KMS-11 (cell line): ENCODE measurements around the gene RALGDS.

Experiments used
- H2AFZ ChIP-seq: fragments of 200-600 bp; sonication (generic); 2 replicates; pipeline ENCODE4 v1.6.1; 2016; ENCODE audit warnings: antibody characterized with exemption, mixed run types, low read depth
- H3K27ac ChIP-seq: fragments of 200-600 bp; sonication (generic); 2 replicates; pipeline ENCODE4 v1.6.1; 2016; ENCODE audit warnings: mild to moderate bottlenecking, mixed run types
- H3K27me3 ChIP-seq: fragments of 200-600 bp; sonication (generic); 2 replicates; pipeline ENCODE4 v1.6.1; 2017; ENCODE audit warnings: mild to moderate bottlenecking, low read depth, mixed run types, moderate library complexity; ENCODE audit not compliant: insufficient read depth
- H3K36me3 ChIP-seq: fragments of 200-600 bp; sonication (generic); 2 replicates; pipeline ENCODE4 v1.6.1; 2017; ENCODE audit warnings: mild to moderate bottlenecking, mixed run types; ENCODE audit not compliant: insufficient read depth
- H3K4me1 ChIP-seq: fragments of 200-600 bp; sonication (generic); 2 replicates; pipeline ENCODE4 v1.6.1; 2016; ENCODE audit warnings: mild to moderate bottlenecking, low read depth, mixed run types; ENCODE audit not compliant: poor library complexity, severe bottlenecking
- H3K4me2 ChIP-seq: fragments of 200-600 bp; sonication (generic); 2 replicates; pipeline ENCODE4 v1.7.0; 2016; ENCODE audit warnings: mild to moderate bottlenecking, mixed run types
- H3K4me3 ChIP-seq: fragments of 200-600 bp; sonication (generic); IDR thresholded peaks from 2 replicates; pipeline ENCODE4 v1.6.1; 2017; ENCODE audit warnings: low read depth, low read length, mixed read lengths; ENCODE audit not compliant: insufficient read depth
- H3K79me2 ChIP-seq: fragments of 200-600 bp; sonication (generic); 2 replicates; pipeline ENCODE4 v1.6.1; 2016; ENCODE audit warnings: low read depth, mixed run types; ENCODE audit not compliant: insufficient read depth
- H3K9ac ChIP-seq: fragments of 200-600 bp; sonication (generic); 2 replicates; pipeline ENCODE4 v1.6.1; 2016; ENCODE audit warnings: mild to moderate bottlenecking, mixed run types
- H4K20me1 ChIP-seq: fragments of 200-600 bp; sonication (generic); 2 replicates; pipeline ENCODE4 v1.6.1; 2016; ENCODE audit warnings: mild to moderate bottlenecking, mixed run types; ENCODE audit not compliant: insufficient read depth
- CTCF ChIP-seq: fragments of 200-600 bp; sonication (generic); conservative IDR thresholded peaks from 2 replicates; pipeline ENCODE4 v1.6.1; 2017; ENCODE audit warnings: low read depth, mild to moderate bottlenecking, antibody characterized with exemption, low read length, moderate library complexity, mixed read lengths

Gene RALGDS

GRCh38 chr9:133108794-133109641 is 12.0 kb downstream of the RALGDS start:
- Histone ChIP-seq H3K27me3 (no peaks in the 10 kb centered on the region), H3K4me1 (no peaks in the 10 kb centered on the region), H3K27ac (no peak overlapping the region), H3K4me2 (no peak overlapping the region), H3K36me3 (no peaks in the 10 kb centered on the region), H3K79me2 (no peaks in the 10 kb centered on the region), H3K9ac (no peak overlapping the region), H2AFZ (no peak overlapping the region), H3K4me3 (no peak overlapping the region), H4K20me1 (no peaks in the 10 kb centered on the region)
- TF ChIP-seq CTCF, result no peak

GRCh38 chr9:133107961-133108793 is 12.9 kb downstream of the RALGDS start:
- Histone ChIP-seq H3K79me2 (no peaks in the 10 kb centered on the region), H3K4me2 (no peak overlapping the region), H3K4me1 (no peaks in the 10 kb centered on the region), H3K9ac (no peak overlapping the region), H3K27me3 (no peaks in the 10 kb centered on the region), H2AFZ (no peak overlapping the region), H3K4me3 (no peak overlapping the region), H4K20me1 (no peaks in the 10 kb centered on the region), H3K36me3 (no peaks in the 10 kb centered on the region), H3K27ac (no peak overlapping the region)
- TF ChIP-seq CTCF, result no peak

- no peak overlapping the region for H3K9ac ChIP-seq
- H2AFZ ChIP-seq, result no peak overlapping the region
- no peak overlapping the region for H3K4me3 ChIP-seq
- no peak for TF ChIP-seq CTCF
- H3K4me1 ChIP-seq, result no peaks in the 10 kb centered on the region
- H3K36me3 ChIP-seq, result no peaks in the 10 kb centered on the region
- H3K79me2 ChIP-seq, result no peaks in the 10 kb centered on the region
- H4K20me1 ChIP-seq, result no peaks in the 10 kb centered on the region
- no peak overlapping the region for H3K4me2 ChIP-seq
- no peak overlapping the region for H3K27ac ChIP-seq
- H3K27me3 ChIP-seq, result no peaks in the 10 kb centered on the region
These were observed 13.8 kb downstream of the RALGDS start for GRCh38 chr9:133107245-133107722.

GRCh38 chr9:133106511-133107244 is 14.4 kb downstream of the RALGDS start:
- Histone ChIP-seq H3K4me2 (no peak overlapping the region), H3K4me3 (no peak overlapping the region), H3K4me1 (no peaks in the 10 kb centered on the region), H3K79me2 (no peaks in the 10 kb centered on the region), H3K27me3 (no peaks in the 10 kb centered on the region), H2AFZ (no peak overlapping the region), H3K9ac (no peak overlapping the region), H3K36me3 (no peaks in the 10 kb centered on the region), H3K27ac (no peak overlapping the region), H4K20me1 (no peaks in the 10 kb centered on the region)
- no peak for TF ChIP-seq CTCF
